BLaER1 treated with 17β-estradiol and CSF1 and Interleukin-3, amounts not matched to agents 10 nM and 100 nM (cell line): ENCODE measurements around the gene FITM1.

Experiments used
- H3K27ac ChIP-seq, 11 experiments: shearing (Covaris generic); formaldehyde crosslinking; 2 replicates each; pipeline ENCODE4 v1.8.1; 2022
- H3K27me3 ChIP-seq, 11 experiments: shearing (Covaris generic); formaldehyde crosslinking; 2 replicates each; pipeline ENCODE4 v1.8.1; 2022
- H3K36me3 ChIP-seq, 11 experiments: shearing (Covaris generic); formaldehyde crosslinking; 2 replicates each; pipeline ENCODE4 v1.8.1; 2022
- H3K4me1 ChIP-seq, 10 experiments: shearing (Covaris generic); formaldehyde crosslinking; 2 replicates each; pipeline ENCODE4 v1.8.1; 2022
- H3K4me2 ChIP-seq, 11 experiments: shearing (Covaris generic); formaldehyde crosslinking; 2 replicates each; pipeline ENCODE4 v1.8.1; 2022
- H3K4me3 ChIP-seq, 10 experiments: shearing (Covaris generic); formaldehyde crosslinking; 2 replicates each; pipeline ENCODE4 v1.8.1; 2022
- H3K9ac ChIP-seq, 11 experiments: shearing (Covaris generic); formaldehyde crosslinking; 2 replicates each; pipeline ENCODE4 v1.8.1; 2022
- H3K9me3 ChIP-seq, 11 experiments: shearing (Covaris generic); formaldehyde crosslinking; replicated peaks in 1 of 11; 2 replicates each; pipeline ENCODE4 v1.8.1; 2022
- H4K20me1 ChIP-seq, 11 experiments: shearing (Covaris generic); formaldehyde crosslinking; 2 replicates each; pipeline ENCODE4 v1.8.1; 2022
- Cebpa-rat ChIP-seq, 11 experiments: shearing (Covaris generic); IDR thresholded peaks; 2 replicates each; pipeline ENCODE4 v1.8.1; 2022

FITM1 gene

GRCh38 chr14:24130380-24130716 lies at the start of gene FITM1:
TSS of gene FITM1 (plus strand) at chr14:24130659. CDS start at chr14:24131564, 905 bp downstream.
- no peaks in the 10 kb centered on the region; a peak in 1 of 22 replicates for H4K20me1 ChIP-seq
- peaks cover 11 to 43% (median 31%) of the 10 kb centered on the region in 10 experiments for H3K4me1 ChIP-seq
- no peak for TF ChIP-seq Cebpa-rat (IDR thresholded peaks at IDR 0.05)
- no peak within 1 kb of the TSS for H3K4me3 ChIP-seq
- no peaks in the 10 kb centered on the region for H3K9me3 ChIP-seq
- peak within 1 kb of the TSS in 10 of 11 experiments; percentile 12 to 52 (median 28); a peak in 14 of 22 replicates for H3K4me2 ChIP-seq
- no peaks in the 10 kb centered on the region for H3K27me3 ChIP-seq
- 0 out of 22 replicates have a peak within 1 kb of the TSS, but pooled peaks of 1 of the 11 experiments have one; percentile 14 for H3K27ac ChIP-seq
- peak within 1 kb of the TSS in 3 of 11 experiments; percentile 4 to 21 (median 13); a peak in 1 of 22 replicates for H3K9ac ChIP-seq
- H3K36me3 ChIP-seq, result no peaks in the 10 kb centered on the region; a peak in 1 of 22 replicates

- Histone ChIP-seq H3K36me3 (no peaks in the 10 kb centered on the region), H3K4me1 (peaks cover 7 to 61% (median 43%) of the 10 kb centered on the region in 10 experiments; a peak in 19 of 20 replicates), H3K9me3 (no peaks in the 10 kb centered on the region), H4K20me1 (peaks cover 0 to 9% (median 0%) of the 10 kb centered on the region in 11 experiments; a peak in 2 of 22 replicates), H3K27me3 (peaks cover 0 to 36% (median 13%) of the 10 kb centered on the region in 11 experiments; a peak in 12 of 22 replicates), H3K9ac (peak overlapping the region; percentile 54 to 81 (median 73); a peak in 21 of 22 replicates), H3K4me3 (peak overlapping the region; percentile 64 to 79 (median 68)), H3K27ac (peak overlapping the region in 8 of 11 experiments; percentile 44 to 67 (median 62); a peak in 16 of 22 replicates), H3K4me2 (peak overlapping the region; percentile 95 to 100 (median 98))
- no peak for TF ChIP-seq Cebpa-rat (IDR thresholded peaks at IDR 0.05)
Measured at GRCh38 chr14:24080888-24081738, 49.3 kb upstream of the FITM1 start.

GRCh38 chr14:24081739-24082211 lies 48.7 kb upstream of the FITM1 start:
- no peaks in the 10 kb centered on the region for H3K9me3 ChIP-seq
- peaks cover 7 to 61% (median 43%) of the 10 kb centered on the region in 10 experiments; a peak in 19 of 20 replicates for H3K4me1 ChIP-seq
- H3K36me3 ChIP-seq, result no peaks in the 10 kb centered on the region
- H3K27ac ChIP-seq, result peak overlapping the region in 4 of 11 experiments; percentile 52 to 67 (median 66); a peak in 4 of 22 replicates
- no peak for TF ChIP-seq Cebpa-rat (IDR thresholded peaks at IDR 0.05)
- H3K4me3 ChIP-seq, result peak overlapping the region; percentile 64 to 79 (median 68)
- H3K9ac ChIP-seq, result peak overlapping the region in 10 of 11 experiments; percentile 54 to 81 (median 74); a peak in 18 of 22 replicates
- peak overlapping the region; percentile 95 to 100 (median 98) for H3K4me2 ChIP-seq
- peaks cover 0 to 9% (median 0%) of the 10 kb centered on the region in 11 experiments; a peak in 2 of 22 replicates for H4K20me1 ChIP-seq
- H3K27me3 ChIP-seq, result peaks cover 0 to 36% (median 13%) of the 10 kb centered on the region in 11 experiments; a peak in 12 of 22 replicates

- peaks cover 7 to 60% (median 43%) of the 10 kb centered on the region in 10 experiments; a peak in 19 of 20 replicates for H3K4me1 ChIP-seq
- H3K9me3 ChIP-seq, result no peaks in the 10 kb centered on the region
- H3K27me3 ChIP-seq, result peaks cover 0 to 36% (median 13%) of the 10 kb centered on the region in 11 experiments; a peak in 12 of 22 replicates
- TF ChIP-seq Cebpa-rat (IDR thresholded peaks at IDR 0.05), result no peak
- H3K27ac ChIP-seq, result no peak overlapping the region
- peak overlapping the region in 7 of 11 experiments; percentile 95 to 100 (median 98); a peak in 9 of 22 replicates for H3K4me2 ChIP-seq
- H3K4me3 ChIP-seq, result no peak overlapping the region
- peaks cover 0 to 9% (median 0%) of the 10 kb centered on the region in 11 experiments; a peak in 2 of 22 replicates for H4K20me1 ChIP-seq
- H3K36me3 ChIP-seq, result no peaks in the 10 kb centered on the region
- H3K9ac ChIP-seq, result no peak overlapping the region
Measured at GRCh38 chr14:24082411-24083080, 47.9 kb upstream of the FITM1 start.

- TF ChIP-seq Cebpa-rat (IDR thresholded peaks at IDR 0.05), result no peak
- no peak overlapping the region for H3K4me3 ChIP-seq
- no peaks in the 10 kb centered on the region for H3K36me3 ChIP-seq
- H4K20me1 ChIP-seq, result peaks cover 0 to 9% (median 0%) of the 10 kb centered on the region in 11 experiments; a peak in 2 of 22 replicates
- H3K4me1 ChIP-seq, result peaks cover 7 to 51% (median 35%) of the 10 kb centered on the region in 10 experiments; a peak in 19 of 20 replicates
- H3K4me2 ChIP-seq, result no peak overlapping the region
- H3K9ac ChIP-seq, result no peak overlapping the region
- H3K27me3 ChIP-seq, result peaks cover 0 to 36% (median 13%) of the 10 kb centered on the region in 11 experiments; a peak in 12 of 22 replicates
- H3K27ac ChIP-seq, result no peak overlapping the region
- no peaks in the 10 kb centered on the region for H3K9me3 ChIP-seq
Measured at GRCh38 chr14:24083462-24083861, 47.0 kb upstream of the FITM1 start.

- Histone ChIP-seq H3K9me3 (no peaks in the 10 kb centered on the region), H3K27me3 (peaks cover 0 to 36% (median 13%) of the 10 kb centered on the region in 11 experiments; a peak in 12 of 22 replicates), H4K20me1 (peaks cover 0 to 9% (median 0%) of the 10 kb centered on the region in 11 experiments; a peak in 2 of 22 replicates), H3K9ac (no peak overlapping the region), H3K4me3 (no peak overlapping the region), H3K27ac (no peak overlapping the region), H3K4me2 (peak overlapping the region in 5 of 11 experiments; percentile 3 to 20 (median 5); a peak in 2 of 22 replicates), H3K36me3 (no peaks in the 10 kb centered on the region), H3K4me1 (peaks cover 7 to 41% (median 28%) of the 10 kb centered on the region in 10 experiments; a peak in 19 of 20 replicates)
- TF ChIP-seq Cebpa-rat (IDR thresholded peaks at IDR 0.05), result no peak
Measured at GRCh38 chr14:24084440-24084839, 46.0 kb upstream of the FITM1 start.

- Histone ChIP-seq H3K4me2 (no peak overlapping the region), H3K27me3 (peaks cover 0 to 28% (median 13%) of the 10 kb centered on the region in 11 experiments; a peak in 12 of 22 replicates), H3K27ac (no peak overlapping the region), H3K4me1 (peaks cover 7 to 34% (median 21%) of the 10 kb centered on the region in 10 experiments; a peak in 19 of 20 replicates), H4K20me1 (peaks cover 0 to 9% (median 0%) of the 10 kb centered on the region in 11 experiments; a peak in 2 of 22 replicates), H3K9ac (no peak overlapping the region), H3K36me3 (no peaks in the 10 kb centered on the region), H3K4me3 (no peak overlapping the region), H3K9me3 (no peaks in the 10 kb centered on the region)
- TF ChIP-seq Cebpa-rat (IDR thresholded peaks at IDR 0.05), result no peak
Measured at GRCh38 chr14:24085215-24085614, 45.2 kb upstream of the FITM1 start.
